Liver (tissue), 9 donors: ENCODE measurements around the gene CBFA2T3. TPM values are rescaled to one million over a fixed set of nuclear protein-coding genes. Genes with fewer than 3 reads are reported as not detected.

ENCODE experiments used
- DNase-seq: peaks from one replicate; pipeline ENCODE4 v3.0.0-alpha.2; 2017; ENCODE audit warnings: low spot score
- H3K27ac ChIP-seq, 2 donors: one replicate each; pipeline ENCODE4 v1.7.0; 2013; ENCODE audit warnings: inconsistent platforms in 2 of 2, low read length in 2 of 2, control low read depth in 1 of 2, low read depth in 1 of 2, mild to moderate bottlenecking in 1 of 2
- H3K27me3 ChIP-seq, 4 donors: one replicate each; pipeline versions ENCODE4 v1.6.1 to v1.7.0; 2013; ENCODE audit warnings: low read length in 3 of 4, inconsistent platforms in 1 of 4, mild to moderate bottlenecking in 1 of 4, moderate library complexity in 1 of 4; ENCODE audit not compliant: control insufficient read depth in 4 of 4, insufficient read depth in 4 of 4
- H3K36me3 ChIP-seq, 4 donors: one replicate each; pipeline versions ENCODE4 v1.6.1 to v1.7.0; 2013; ENCODE audit warnings: low read length in 3 of 4, mild to moderate bottlenecking in 3 of 4, low read depth in 1 of 4, moderate library complexity in 1 of 4; ENCODE audit not compliant: control insufficient read depth in 4 of 4, insufficient read depth in 3 of 4
- H3K4me1 ChIP-seq, 4 donors: one replicate each; pipeline versions ENCODE4 v1.6.1 to v1.7.0; 2013; ENCODE audit warnings: low read length in 3 of 4, mild to moderate bottlenecking in 3 of 4, moderate library complexity in 1 of 4; ENCODE audit not compliant: control insufficient read depth in 4 of 4, insufficient read depth in 4 of 4
- H3K4me3 ChIP-seq, 3 donors: one replicate each; pipeline versions ENCODE4 v1.6.1 to v1.7.0; 2013; ENCODE audit warnings: low read length in 3 of 3, control low read depth in 1 of 3, low read depth in 1 of 3, mild to moderate bottlenecking in 1 of 3
- H3K9ac ChIP-seq, 2 donors: one replicate each; pipeline ENCODE4 v1.7.0; 2013; ENCODE audit warnings: low read length in 2 of 2, mild to moderate bottlenecking in 2 of 2, moderate library complexity in 2 of 2, control low read depth in 1 of 2, low read depth in 1 of 2
- H3K9me3 ChIP-seq, 4 donors: one replicate each; pipeline versions ENCODE4 v1.6.1 to v1.7.0; 2013; ENCODE audit warnings: low read length in 3 of 4; ENCODE audit not compliant: control insufficient read depth in 4 of 4
- ATF3 ChIP-seq: IDR thresholded peaks from 2 replicates; pipeline ENCODE4 v1.6.1; 2016; ENCODE audit warnings: antibody characterized with exemption
- EGR1 ChIP-seq, 2 donors: IDR thresholded peaks; 2 replicates each; pipeline ENCODE4 v1.6.1; 2016 to 2018; ENCODE audit warnings: antibody characterized with exemption in 2 of 2, low read depth in 2 of 2
- GABPA ChIP-seq, 2 donors: IDR thresholded peaks in 1 of 2; conservative IDR thresholded peaks in 1 of 2; 2 replicates each; pipeline ENCODE4 v1.6.1; 2016; ENCODE audit warnings: antibody characterized with exemption in 2 of 2, mild to moderate bottlenecking in 1 of 2, moderate library complexity in 1 of 2
- JUND ChIP-seq, 2 donors: IDR thresholded peaks; 2 replicates each; pipeline ENCODE4 v1.6.1; 2016; ENCODE audit warnings: antibody characterized with exemption in 2 of 2
- NR2F2 ChIP-seq: IDR thresholded peaks from 2 replicates; pipeline ENCODE4 v1.6.1; 2016; ENCODE audit warnings: antibody characterized with exemption
- RXRA ChIP-seq, 2 donors: IDR thresholded peaks; 2 replicates each; pipeline ENCODE4 v1.6.1; 2017 to 2018; ENCODE audit warnings: antibody characterized with exemption in 2 of 2, mild to moderate bottlenecking in 1 of 2
- YY1 ChIP-seq: IDR thresholded peaks from 2 replicates; pipeline ENCODE4 v1.6.1; 2016; ENCODE audit warnings: antibody characterized with exemption, mild to moderate bottlenecking
- WGBS: extraction: QIAGEN DNeasy Blood & Tissue Kit; methylation state at CpG from one replicate; pipeline ENCODE4 v1.1.7; 2013; 5-methylcytosine and 5-hydroxymethylcytosine counted together
- polyA plus RNA-seq, 2 donors: library from polyadenylated mRNA; stranded (reverse) in 1 of 2; unstranded in 1 of 2; fragments of 200-250 nt in 1 of 2; fragments of >200 nt in 1 of 2; fragmentation: Nextera tagmentation in 1 of 2; extraction: Ambion mirVana in 1 of 2; gene quantifications; one replicate each; pipeline versions ENCODE4 v1.2.1 to v1.2.3, GENCODE V29; 2013 to 2015
- total RNA-seq, 2 donors: library from RNA; depleted of rRNA; stranded (reverse); fragments of >200 nt; gene quantifications; one replicate each; pipeline ENCODE4 v1.2.3, GENCODE V29; 2014
- TF ChIP-seq, protein P1 (sequence below): IDR thresholded peaks from 2 replicates; pipeline ENCODE4 v1.6.1; 2016; ENCODE audit warnings: antibody characterized with exemption
- donor health status: healthy.
- donor health status: healthy.
- donor health status: healthy.
- donor health status: healthy.
- donor health status: healthy.

CBFA2T3 gene
- total and polyA plus RNA-seq, 4 donors = 1.4 to 4.5 (median 3.1) TPM

DNA sequence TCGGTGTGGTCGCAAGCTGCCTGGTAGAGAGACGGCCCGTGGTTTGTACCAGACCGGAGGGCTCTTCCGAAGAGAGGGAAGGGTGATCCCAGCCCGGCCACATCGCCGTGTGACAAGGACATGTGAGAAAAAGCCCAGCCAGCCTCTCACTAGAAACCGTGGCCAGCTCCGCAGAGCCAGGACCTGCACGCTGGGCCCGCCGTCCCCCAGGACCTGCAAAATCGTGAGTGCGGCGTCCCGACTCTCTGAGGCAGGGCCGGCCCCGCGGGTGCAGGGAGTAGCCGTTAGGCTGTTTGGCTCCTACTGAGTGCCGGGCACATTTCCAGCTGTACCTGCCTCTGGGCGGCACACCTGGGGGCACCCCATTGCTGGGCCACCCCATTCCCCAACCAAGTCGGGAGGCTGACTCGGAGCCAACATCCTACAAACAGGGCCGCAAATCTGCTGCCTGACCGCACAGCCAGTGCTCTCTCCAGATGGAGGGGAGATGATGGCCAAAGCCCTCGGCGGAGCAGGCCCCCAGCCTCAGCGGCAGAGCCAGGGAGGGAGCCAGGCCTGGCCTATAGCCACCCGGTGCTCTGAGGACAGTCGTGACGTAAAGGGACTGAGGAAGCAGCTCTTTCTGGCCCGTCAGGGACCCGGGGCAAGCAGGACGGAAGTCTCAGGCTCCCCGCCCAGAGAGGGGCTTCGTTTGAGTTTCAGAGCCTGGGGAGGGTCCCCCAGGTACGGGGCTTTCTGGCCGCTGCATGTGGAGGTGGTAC is 76.9 kb downstream of the CBFA2T3 start:
- no peak for TF ChIP-seq ATF3
- WGBS = 85% methylated on average over 41 of the region's 41 CpGs

GRCh38 chr16:88897696-88898425 is 79.1 kb downstream of the CBFA2T3 start:
- Histone ChIP-seq H3K27me3 (no peaks in the 10 kb centered on the region), H3K4me1 (no peaks in the 10 kb centered on the region), H3K9ac (no peak overlapping the region), H3K27ac (no peak overlapping the region), H3K4me3 (no peak overlapping the region), H3K9me3 (no peaks in the 10 kb centered on the region), H3K36me3 (no peaks in the 10 kb centered on the region)
- DNase-seq = no peak
- TF ChIP-seq GABPA (IDR thresholded peaks at IDR 0.05 in 1 of 2, conservative IDR thresholded peaks at IDR 0.05 in 1 of 2) (no peak), JUND (IDR thresholded peaks at IDR 0.05) (no peak)
- TF ChIP-seq, protein P1, sequence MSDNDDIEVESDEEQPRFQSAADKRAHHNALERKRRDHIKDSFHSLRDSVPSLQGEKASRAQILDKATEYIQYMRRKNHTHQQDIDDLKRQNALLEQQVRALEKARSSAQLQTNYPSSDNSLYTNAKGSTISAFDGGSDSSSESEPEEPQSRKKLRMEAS = no peak
- 85% methylated on average over 34 of the region's 34 CpGs for WGBS

More for the DNA sequence above, 76.9 kb downstream of the CBFA2T3 start:
- Histone ChIP-seq H3K9me3 (no peaks in the 10 kb centered on the region), H3K9ac (no peak overlapping the region), H3K4me3 (no peak overlapping the region), H3K36me3 (no peaks in the 10 kb centered on the region), H3K4me1 (no peaks in the 10 kb centered on the region), H3K27me3 (no peaks in the 10 kb centered on the region), H3K27ac (no peak overlapping the region)
- no peak for DNase-seq

DNA sequence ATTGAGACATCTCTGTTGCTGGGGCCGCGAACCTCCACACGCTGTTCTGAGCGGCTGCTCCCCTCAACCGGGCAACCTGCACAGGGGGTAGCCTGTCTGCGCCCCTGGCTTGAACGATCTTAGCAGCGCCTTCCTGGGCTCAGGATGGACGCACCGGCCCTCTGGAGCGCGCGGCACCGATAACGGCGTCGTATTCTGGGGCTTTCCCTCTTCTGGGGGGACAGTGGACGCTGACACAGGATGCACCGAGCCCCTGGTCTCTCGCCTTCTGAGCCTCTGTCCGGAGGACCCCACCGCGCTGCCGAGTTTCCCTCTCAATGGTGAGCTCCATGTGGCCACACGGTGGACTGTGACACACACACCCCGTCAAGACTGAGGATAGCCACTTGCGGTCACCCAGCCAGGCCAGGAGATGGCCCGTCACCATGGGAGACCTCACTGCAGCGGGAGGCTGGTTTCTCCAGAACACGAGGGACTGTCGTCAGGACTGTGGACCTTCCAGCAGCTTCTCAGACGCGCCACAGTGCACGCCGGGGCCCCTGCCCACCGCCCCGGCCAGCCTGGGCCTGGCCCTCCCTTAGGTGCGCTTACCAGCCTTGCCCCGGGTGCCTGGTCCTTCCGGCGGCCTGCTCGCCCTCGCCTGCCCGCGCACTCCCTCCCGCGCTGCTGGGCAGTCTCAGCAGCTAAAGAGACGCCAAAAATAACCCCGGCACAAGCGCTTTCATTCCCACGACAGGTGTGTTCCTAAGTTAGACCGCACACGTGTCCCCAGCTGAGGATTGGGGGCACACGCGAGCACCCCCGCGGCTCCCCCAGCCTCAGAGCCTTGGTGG is 80.6 kb downstream of the CBFA2T3 start:
- no peak for DNase-seq
- Histone ChIP-seq H3K36me3 (no peaks in the 10 kb centered on the region), H3K9me3 (no peaks in the 10 kb centered on the region), H3K4me3 (no peak overlapping the region), H3K27me3 (no peaks in the 10 kb centered on the region), H3K9ac (no peak overlapping the region), H3K27ac (no peak overlapping the region), H3K4me1 (no peaks in the 10 kb centered on the region)
- WGBS = 85% methylated on average over 57 of the region's 57 CpGs
- TF ChIP-seq EGR1 (IDR thresholded peaks at IDR 0.05; ENCODE audit: low read depth in 2 of 2) = no peak

DNA sequence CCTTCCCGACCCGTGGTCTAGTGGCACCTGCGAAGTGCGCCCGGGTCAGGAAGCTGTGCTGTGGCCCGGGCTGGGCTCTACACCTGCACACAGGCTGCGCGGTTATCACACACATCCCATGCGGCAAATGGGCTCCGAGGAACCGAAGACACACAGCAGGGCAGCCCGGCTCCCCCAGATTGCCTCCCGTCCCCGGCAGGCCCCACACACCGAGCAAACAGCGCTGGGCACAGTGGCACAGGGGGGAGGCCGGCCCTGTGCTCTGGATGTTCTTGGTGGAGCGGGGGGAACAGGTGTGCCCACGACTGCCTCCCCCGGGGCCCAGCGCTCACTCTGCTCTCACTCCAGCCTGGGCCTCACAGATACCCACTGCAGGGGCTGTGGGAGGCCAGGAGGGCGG is 81.7 kb downstream of the CBFA2T3 start:
- Histone ChIP-seq H3K27me3 (no peaks in the 10 kb centered on the region), H3K4me3 (no peak overlapping the region), H3K9ac (no peak overlapping the region), H3K27ac (no peak overlapping the region), H3K4me1 (no peaks in the 10 kb centered on the region), H3K9me3 (no peaks in the 10 kb centered on the region), H3K36me3 (no peaks in the 10 kb centered on the region)
- DNase-seq = no peak
- TF ChIP-seq NR2F2 (no peak), RXRA (IDR thresholded peaks at IDR 0.05) (no peak), YY1 (no peak)
- 93% methylated on average over 22 of the region's 22 CpGs for WGBS
